Epithelial cell of proximal tubule (primary cell): ENCODE results near the gene AP1S1. TPM values are rescaled to one million over a fixed set of nuclear protein-coding genes. Genes with fewer than 3 reads are reported as not detected.
"Not testable (repeated sequence)": the region's sequence is repeated elsewhere in the genome, so short reads cannot be mapped to it uniquely, and the experiment has no call there.

Source experiments
- DNase-seq: peaks from one replicate; pipeline ENCODE4 v3.0.0-alpha.2; 2011; ENCODE audit warnings: low read depth
- H3K4me3 ChIP-seq: 2 replicates; pipeline ENCODE4 v1.5.1; 2011; ENCODE audit warnings: low read depth, mild to moderate bottlenecking, low read length
- total RNA-seq: library from RNA; depleted of rRNA; stranded (reverse); fragments of >200 nt; gene quantifications from 2 replicates; pipeline ENCODE4 v1.2.3, GENCODE V29; 2015
- TF ChIP-seq, protein P1 (sequence below): conservative IDR thresholded peaks from 2 replicates; pipeline ENCODE4 v1.5.1; 2012; ENCODE audit warnings: low read depth, mild to moderate bottlenecking, low read length

AP1S1 gene
- total RNA-seq, 1 donor from 2014 or later = 190 TPM

GRCh38 chr7:101202603-101202918 is 48.3 kb downstream of the AP1S1 start:
- TF ChIP-seq, protein P1, sequence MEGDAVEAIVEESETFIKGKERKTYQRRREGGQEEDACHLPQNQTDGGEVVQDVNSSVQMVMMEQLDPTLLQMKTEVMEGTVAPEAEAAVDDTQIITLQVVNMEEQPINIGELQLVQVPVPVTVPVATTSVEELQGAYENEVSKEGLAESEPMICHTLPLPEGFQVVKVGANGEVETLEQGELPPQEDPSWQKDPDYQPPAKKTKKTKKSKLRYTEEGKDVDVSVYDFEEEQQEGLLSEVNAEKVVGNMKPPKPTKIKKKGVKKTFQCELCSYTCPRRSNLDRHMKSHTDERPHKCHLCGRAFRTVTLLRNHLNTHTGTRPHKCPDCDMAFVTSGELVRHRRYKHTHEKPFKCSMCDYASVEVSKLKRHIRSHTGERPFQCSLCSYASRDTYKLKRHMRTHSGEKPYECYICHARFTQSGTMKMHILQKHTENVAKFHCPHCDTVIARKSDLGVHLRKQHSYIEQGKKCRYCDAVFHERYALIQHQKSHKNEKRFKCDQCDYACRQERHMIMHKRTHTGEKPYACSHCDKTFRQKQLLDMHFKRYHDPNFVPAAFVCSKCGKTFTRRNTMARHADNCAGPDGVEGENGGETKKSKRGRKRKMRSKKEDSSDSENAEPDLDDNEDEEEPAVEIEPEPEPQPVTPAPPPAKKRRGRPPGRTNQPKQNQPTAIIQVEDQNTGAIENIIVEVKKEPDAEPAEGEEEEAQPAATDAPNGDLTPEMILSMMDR = no peak
- H3K4me3 ChIP-seq = no peak overlapping the region
- DNase-seq = no peak

- H3K4me3 ChIP-seq, DNase-seq: not testable (repeated sequence)
Observed at GRCh38 chr7:101203740-101204738, 49.8 kb downstream of the AP1S1 start.

GRCh38 chr7:101205901-101206664 is 51.8 kb downstream of the AP1S1 start:
- H3K4me3 ChIP-seq = no peak overlapping the region
- DNase-seq = no peak
- TF ChIP-seq, protein P1 = no peak

- TF ChIP-seq, protein P1 = no peak
- no peak for DNase-seq
- H3K4me3 ChIP-seq = no peak overlapping the region
Observed at GRCh38 chr7:101206665-101207042, 52.4 kb downstream of the AP1S1 start.

GRCh38 chr7:101207459-101207858 is 53.2 kb downstream of the AP1S1 start:
- TF ChIP-seq, protein P1 = no peak
- H3K4me3 ChIP-seq = no peak overlapping the region
- no peak for DNase-seq

GRCh38 chr7:101208794-101209193 is 54.5 kb downstream of the AP1S1 start:
- H3K4me3 ChIP-seq = no peak overlapping the region
- TF ChIP-seq, protein P1 = no peak
- no peak for DNase-seq

DNA sequence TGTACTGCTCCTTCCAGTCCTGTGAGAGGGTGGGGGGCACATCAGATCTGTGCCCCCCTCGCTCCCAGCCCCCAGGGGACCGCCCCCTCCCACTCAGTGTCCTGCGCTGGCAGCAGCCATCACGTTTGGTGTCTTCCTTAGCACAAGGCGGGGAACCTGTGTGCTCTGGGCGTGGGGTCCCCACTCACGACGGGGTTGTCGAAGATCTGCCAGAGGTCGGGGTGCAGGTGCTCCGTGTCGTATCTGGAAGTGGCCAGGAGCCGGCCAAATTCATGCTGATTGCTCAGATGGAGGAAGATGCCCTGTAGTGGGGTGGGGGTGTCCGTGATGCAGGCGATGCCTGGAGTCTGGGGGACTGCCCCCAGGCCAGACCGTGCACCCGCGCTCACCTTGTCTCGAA is 55.9 kb downstream of the AP1S1 start:
- no peak overlapping the region for H3K4me3 ChIP-seq
- TF ChIP-seq, protein P1 = no peak
- DNase-seq = no peak
